Measurements from ENCODE around the gene PIR.

- TF ChIP-seq CTCF (IDR thresholded peaks at IDR 0.05; ENCODE audit: low read depth, low read length) (no peak), EZH2phosphoT487 (IDR thresholded peaks at IDR 0.05; ENCODE audit: low read depth) (no peak)
Observed at GRCh38 chrX:15401378-15401777, 91.8 kb downstream of the PIR start.
